OCI-LY7 (cell line): Measurements from ENCODE around the gene KCNK7. TPM values are rescaled to one million over a fixed set of nuclear protein-coding genes. Genes with fewer than 3 reads are reported as not detected.

Experiments
- BruUV-seq: library from RNA; stranded (reverse); fragments of 400-500 nt; replicated peaks from 2 replicates; lab custom pipeline; 2021; lab: Mats Ljungman, UMichigan
- CTCF ChIA-PET: fragments of 300-600 bp; sonication (Branson Sonifier 250); formaldehyde crosslinking; loops from one replicate; lab custom pipeline; 2022; ENCODE audit warnings: antibody characterized with exemption; ENCODE audit not compliant: unreplicated experiment; lab: Charles Lee
- POLR2A ChIA-PET: fragments of 300-600 bp; sonication (Branson Sonifier 250); formaldehyde crosslinking; loops from one replicate; lab custom pipeline; 2022; ENCODE audit warnings: antibody characterized with exemption; lab: Charles Lee
- DNase-seq: peaks from one replicate; pipeline ENCODE4 v3.0.0-alpha.2; 2015; ENCODE audit warnings: low spot score
- H2AFZ ChIP-seq: fragments of 200-600 bp; sonication (generic), shearing (Covaris generic); 2 replicates; pipeline ENCODE4 v1.6.1; 2014; ENCODE audit warnings: mild to moderate bottlenecking, antibody characterized with exemption, low read length, moderate library complexity
- H3K27ac ChIP-seq: fragments of 200-600 bp; sonication (generic); 2 replicates; pipeline ENCODE4 v1.5.1; 2014; ENCODE audit warnings: mixed run types, low read depth, mild to moderate bottlenecking, moderate library complexity, low read length, inconsistent platforms; ENCODE audit not compliant: poor library complexity, severe bottlenecking
- H3K36me3 ChIP-seq: fragments of 200-600 bp; sonication (generic); 2 replicates; pipeline ENCODE4 v1.6.1; 2014; ENCODE audit warnings: mild to moderate bottlenecking, antibody characterized with exemption, low read length, moderate library complexity, mixed read lengths; ENCODE audit not compliant: insufficient read depth
- H3K4me1 ChIP-seq: fragments of 200-600 bp; sonication (generic); 2 replicates; pipeline ENCODE4 v1.5.1; 2014; ENCODE audit warnings: mild to moderate bottlenecking, low read length; ENCODE audit not compliant: insufficient read depth, poor library complexity, severe bottlenecking
- H3K4me2 ChIP-seq: fragments of 200-600 bp; sonication (generic); 2 replicates; pipeline ENCODE4 v1.6.1; 2014; ENCODE audit warnings: mild to moderate bottlenecking, low read length
- H3K4me3 ChIP-seq: fragments of 200-600 bp; sonication (generic); 2 replicates; pipeline ENCODE4 v1.5.1; 2014; ENCODE audit warnings: mild to moderate bottlenecking, low read depth, low read length; ENCODE audit not compliant: poor library complexity, severe bottlenecking
- H3K79me2 ChIP-seq: fragments of 200-600 bp; sonication (generic); 2 replicates; pipeline ENCODE4 v1.6.1; 2016; ENCODE audit warnings: low read depth, mild to moderate bottlenecking, low read length, moderate library complexity, mixed read lengths; ENCODE audit not compliant: insufficient read depth
- H3K9me2 ChIP-seq: fragments of 200-600 bp; sonication (generic); 2 replicates; pipeline ENCODE4 v1.6.1; 2016; ENCODE audit warnings: mild to moderate bottlenecking, low read length, mixed read lengths; ENCODE audit not compliant: insufficient read depth
- H3K9me3 ChIP-seq: fragments of 200-600 bp; sonication (generic); 2 replicates; pipeline ENCODE4 v1.6.1; 2014; ENCODE audit warnings: mild to moderate bottlenecking, mixed run types, low read length, mixed read lengths
- H4K20me1 ChIP-seq: fragments of 200-600 bp; sonication (generic); 2 replicates; pipeline ENCODE4 v1.6.1; 2014; ENCODE audit warnings: mild to moderate bottlenecking, antibody characterized with exemption, low read length, moderate library complexity, mixed read lengths; ENCODE audit not compliant: insufficient read depth
- EZH2phosphoT487 ChIP-seq: fragments of 200-600 bp; sonication (generic); IDR thresholded peaks from 2 replicates; pipeline ENCODE4 v1.6.1; 2018; ENCODE audit warnings: low read depth, borderline replicate concordance, mild to moderate bottlenecking, mixed run types, antibody characterized with exemption, low read length, moderate library complexity, mixed read lengths
- intact Hi-C: fragments of 100-400 bp; cut with micrococcal nuclease; formaldehyde crosslinking; loops from one replicate; pipeline ENCODE4 v1.10.0; 2022; ENCODE audit not compliant: unreplicated experiment
- total RNA-seq, 2 experiments: library from RNA; depleted of rRNA in 1 of 2; stranded (reverse); fragments of >200 nt in 1 of 2; shearing (Covaris generic) in 1 of 2; gene quantifications; 2 replicates each; pipeline ENCODE4 v1.2.3, GENCODE V29; 2014 to 2022
- TF ChIP-seq, protein P1 (sequence below): fragments of 200-600 bp; sonication (generic); conservative IDR thresholded peaks from 2 replicates; pipeline ENCODE4 v1.5.1; 2014; ENCODE audit warnings: mild to moderate bottlenecking, antibody characterized with exemption, low read length, moderate library complexity, mixed read lengths

Gene KCNK7
- total RNA-seq, 2 experiments from 2014 or later: 0.68 to 1.4 TPM

- ChIA-PET POLR2A (no interaction called here), CTCF (no interaction called here)
- Histone ChIP-seq H3K4me1 (peaks cover 42% of the 10 kb centered on the region), H3K9me2 (no peaks in the 10 kb centered on the region), H3K36me3 (peaks cover 65% of the 10 kb centered on the region), H2AFZ (no peak overlapping the region), H4K20me1 (no peaks in the 10 kb centered on the region), H3K4me3 (no peak overlapping the region), H3K4me2 (no peak overlapping the region), H3K9me3 (no peaks in the 10 kb centered on the region), H3K27ac (peak overlapping the region; percentile 95), H3K79me2 (peaks cover 15% of the 10 kb centered on the region; the same call in 1 of the 2 replicates)
- intact Hi-C loops: no loop called here
- no peak for DNase-seq
- BruUV-seq: no TSS peak
- TF ChIP-seq EZH2phosphoT487: no peak
- TF ChIP-seq, protein P1, sequence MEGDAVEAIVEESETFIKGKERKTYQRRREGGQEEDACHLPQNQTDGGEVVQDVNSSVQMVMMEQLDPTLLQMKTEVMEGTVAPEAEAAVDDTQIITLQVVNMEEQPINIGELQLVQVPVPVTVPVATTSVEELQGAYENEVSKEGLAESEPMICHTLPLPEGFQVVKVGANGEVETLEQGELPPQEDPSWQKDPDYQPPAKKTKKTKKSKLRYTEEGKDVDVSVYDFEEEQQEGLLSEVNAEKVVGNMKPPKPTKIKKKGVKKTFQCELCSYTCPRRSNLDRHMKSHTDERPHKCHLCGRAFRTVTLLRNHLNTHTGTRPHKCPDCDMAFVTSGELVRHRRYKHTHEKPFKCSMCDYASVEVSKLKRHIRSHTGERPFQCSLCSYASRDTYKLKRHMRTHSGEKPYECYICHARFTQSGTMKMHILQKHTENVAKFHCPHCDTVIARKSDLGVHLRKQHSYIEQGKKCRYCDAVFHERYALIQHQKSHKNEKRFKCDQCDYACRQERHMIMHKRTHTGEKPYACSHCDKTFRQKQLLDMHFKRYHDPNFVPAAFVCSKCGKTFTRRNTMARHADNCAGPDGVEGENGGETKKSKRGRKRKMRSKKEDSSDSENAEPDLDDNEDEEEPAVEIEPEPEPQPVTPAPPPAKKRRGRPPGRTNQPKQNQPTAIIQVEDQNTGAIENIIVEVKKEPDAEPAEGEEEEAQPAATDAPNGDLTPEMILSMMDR: no peak
Measured at GRCh38 chr11:65636108-65637031, 40.8 kb upstream of the KCNK7 start.

DNA sequence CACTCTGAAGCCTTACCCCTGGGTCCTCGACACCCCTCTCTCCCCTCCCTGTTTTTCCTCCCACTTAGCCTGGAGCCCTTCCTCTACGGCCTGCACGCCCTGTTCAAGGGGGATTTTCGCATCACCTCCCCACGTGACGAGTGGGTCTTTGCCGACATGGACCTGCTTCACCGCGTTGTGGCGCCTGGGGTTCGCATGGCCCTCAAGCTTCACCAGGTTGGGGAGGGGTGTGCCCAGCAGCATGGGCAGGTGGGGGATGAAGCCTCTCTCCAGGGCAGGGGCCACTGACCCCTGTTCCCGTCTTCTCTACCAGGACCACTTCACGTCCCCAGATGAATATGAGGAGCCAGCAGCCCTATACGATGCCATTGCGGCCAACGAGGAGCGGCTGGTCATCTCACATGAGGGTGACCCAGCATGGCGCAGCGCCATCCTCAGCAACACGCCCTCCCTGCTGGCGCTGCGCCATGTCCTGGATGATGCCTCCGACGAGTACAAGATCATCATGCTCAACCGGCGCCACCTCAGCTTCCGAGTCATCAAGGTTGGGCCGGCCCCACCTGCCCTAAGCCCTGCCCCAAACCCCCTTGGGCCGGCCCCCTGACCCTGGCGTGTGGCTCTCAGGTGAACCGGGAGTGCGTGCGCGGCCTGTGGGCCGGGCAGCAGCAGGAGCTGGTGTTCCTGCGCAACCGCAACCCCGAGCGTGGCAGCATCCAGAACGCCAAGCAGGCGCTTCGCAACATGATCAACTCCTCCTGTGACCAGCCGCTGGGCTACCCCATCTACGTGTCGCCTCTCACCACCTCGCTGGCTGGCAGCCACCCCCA lies 39.5 kb upstream of the KCNK7 start:
- TF ChIP-seq, protein P1: no peak
- no peak for TF ChIP-seq EZH2phosphoT487
- DNase-seq: no peak
- intact Hi-C loops: no loop called here
- H3K4me2 ChIP-seq: no peak overlapping the region
- ChIA-PET CTCF (no interaction called here), POLR2A (no interaction called here)
- H2AFZ ChIP-seq: no peak overlapping the region
- H3K9me3 ChIP-seq: no peaks in the 10 kb centered on the region
- no TSS peak for BruUV-seq
- H3K27ac ChIP-seq: no peak overlapping the region
- peaks cover 73% of the 10 kb centered on the region for H3K36me3 ChIP-seq
- H4K20me1 ChIP-seq: no peaks in the 10 kb centered on the region
- peaks cover 4% of the 10 kb centered on the region; the same call in 1 of the 2 replicates for H3K79me2 ChIP-seq
- no peak overlapping the region for H3K4me3 ChIP-seq
- no peaks in the 10 kb centered on the region for H3K9me2 ChIP-seq
- H3K4me1 ChIP-seq: peaks cover 30% of the 10 kb centered on the region
